ENCODE data around the gene SORBS2.

GRCh38 chr4:185721190-185722028 lies 90.6 kb downstream of the SORBS2 start:
- no peak for TF ChIP-seq CTCF (IDR thresholded peaks at IDR 0.05)
- TF ChIP-seq POLR2AphosphoS5 (IDR thresholded peaks at IDR 0.05), result no peak
